SKM-1 (cell line): Measurements from ENCODE around the gene POFUT2.

Experiments used
- DNase-seq: peaks from one replicate; lab custom pipeline; 2025; ENCODE audit not compliant: unreplicated experiment; lab: John Stamatoyannopoulos, UW

POFUT2 gene

DNA sequence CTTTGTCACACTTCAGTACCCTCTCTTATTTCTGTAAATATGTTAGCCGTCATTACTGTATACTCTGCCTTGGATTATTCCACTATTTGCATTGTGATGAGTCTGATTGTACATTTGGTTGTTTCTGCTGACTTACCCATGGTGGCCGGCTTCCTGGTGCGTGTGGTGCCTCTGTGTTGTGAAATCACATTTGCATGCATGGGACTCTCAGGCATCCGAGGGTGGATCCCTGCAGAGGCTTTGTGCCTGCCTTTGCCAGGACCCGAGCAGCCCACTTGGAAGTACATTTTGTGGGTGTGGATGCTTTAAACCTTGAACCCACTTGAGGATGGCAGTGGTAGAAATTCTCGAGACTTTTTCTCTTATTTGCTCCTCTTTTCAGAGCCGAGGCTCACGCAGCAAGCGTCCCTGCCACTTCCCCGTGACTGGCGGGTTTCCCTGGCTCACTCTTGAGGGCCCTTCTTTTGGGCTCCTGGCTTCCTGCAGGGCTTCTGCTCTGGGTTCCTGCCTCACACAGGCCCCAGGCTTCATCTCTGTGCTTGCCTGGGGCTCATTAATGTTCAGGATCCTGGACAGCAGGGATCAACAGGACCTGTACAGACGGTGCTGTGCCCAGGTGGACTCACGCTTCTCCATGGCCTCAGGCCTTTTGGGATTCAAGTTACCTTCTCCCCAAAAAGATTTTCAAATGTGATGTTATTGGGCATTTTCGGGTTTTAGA, 36.6 kb downstream of the POFUT2 start:
- DNase-seq = no peak

- no peak for DNase-seq
Measured at GRCh38 chr21:45250272-45250671, 37.4 kb downstream of the POFUT2 start.

GRCh38 chr21:45249626-45250025, 38.1 kb downstream of the POFUT2 start:
- no peak for DNase-seq

DNA sequence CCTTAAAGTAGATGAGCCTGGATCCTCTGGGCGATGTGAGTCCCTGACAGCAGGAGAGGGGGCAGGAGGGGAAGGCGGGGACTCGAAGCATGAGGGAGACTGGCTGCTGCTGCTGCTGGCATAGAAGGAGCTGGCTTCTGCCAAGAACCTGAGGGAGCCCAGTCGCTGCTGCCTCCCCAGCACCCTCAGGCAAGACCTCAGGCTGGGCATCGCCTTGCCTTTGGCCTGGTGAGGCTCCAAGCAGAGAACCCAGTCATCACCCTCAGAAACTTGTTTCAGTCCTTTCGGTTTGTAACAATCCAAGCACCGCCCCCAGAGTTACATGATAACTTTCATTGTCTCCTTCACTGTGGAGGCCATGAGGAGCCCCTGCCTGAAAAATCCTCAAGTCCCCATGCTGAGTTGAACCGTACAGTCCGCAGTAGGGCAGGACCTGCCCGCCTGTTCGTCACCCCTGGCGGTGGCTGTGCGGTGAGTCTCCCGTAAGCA, 38.8 kb downstream of the POFUT2 start:
- no peak for DNase-seq

DNA sequence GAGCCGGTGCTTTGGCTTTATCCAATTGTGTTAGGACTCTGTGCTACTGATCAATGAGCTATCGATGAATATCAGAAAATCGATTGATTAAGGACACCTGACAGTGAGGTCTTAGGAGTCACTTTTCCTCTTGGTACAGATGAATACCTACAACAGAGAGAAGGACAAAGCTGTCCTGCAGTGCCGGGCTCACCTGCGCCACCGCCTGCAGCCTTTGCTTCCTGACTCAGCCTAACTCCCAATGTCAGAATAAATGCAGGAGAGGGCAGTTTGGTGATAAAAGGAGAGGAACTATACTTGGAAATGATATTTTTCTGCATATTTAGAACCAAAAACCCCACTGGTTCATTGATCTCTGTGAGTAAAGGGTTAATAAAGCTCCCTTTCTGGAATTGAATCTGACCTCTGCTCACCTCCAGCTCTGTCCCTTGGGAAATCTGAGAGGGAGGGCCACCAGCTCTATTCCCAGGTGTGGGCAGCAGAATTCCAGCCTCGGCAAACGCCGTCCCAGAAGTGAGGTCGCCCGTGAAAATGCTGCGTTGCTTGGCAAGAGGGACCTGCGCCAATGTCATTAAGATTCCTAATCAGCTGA, 39.3 kb downstream of the POFUT2 start:
- DNase-seq = no peak

DNA sequence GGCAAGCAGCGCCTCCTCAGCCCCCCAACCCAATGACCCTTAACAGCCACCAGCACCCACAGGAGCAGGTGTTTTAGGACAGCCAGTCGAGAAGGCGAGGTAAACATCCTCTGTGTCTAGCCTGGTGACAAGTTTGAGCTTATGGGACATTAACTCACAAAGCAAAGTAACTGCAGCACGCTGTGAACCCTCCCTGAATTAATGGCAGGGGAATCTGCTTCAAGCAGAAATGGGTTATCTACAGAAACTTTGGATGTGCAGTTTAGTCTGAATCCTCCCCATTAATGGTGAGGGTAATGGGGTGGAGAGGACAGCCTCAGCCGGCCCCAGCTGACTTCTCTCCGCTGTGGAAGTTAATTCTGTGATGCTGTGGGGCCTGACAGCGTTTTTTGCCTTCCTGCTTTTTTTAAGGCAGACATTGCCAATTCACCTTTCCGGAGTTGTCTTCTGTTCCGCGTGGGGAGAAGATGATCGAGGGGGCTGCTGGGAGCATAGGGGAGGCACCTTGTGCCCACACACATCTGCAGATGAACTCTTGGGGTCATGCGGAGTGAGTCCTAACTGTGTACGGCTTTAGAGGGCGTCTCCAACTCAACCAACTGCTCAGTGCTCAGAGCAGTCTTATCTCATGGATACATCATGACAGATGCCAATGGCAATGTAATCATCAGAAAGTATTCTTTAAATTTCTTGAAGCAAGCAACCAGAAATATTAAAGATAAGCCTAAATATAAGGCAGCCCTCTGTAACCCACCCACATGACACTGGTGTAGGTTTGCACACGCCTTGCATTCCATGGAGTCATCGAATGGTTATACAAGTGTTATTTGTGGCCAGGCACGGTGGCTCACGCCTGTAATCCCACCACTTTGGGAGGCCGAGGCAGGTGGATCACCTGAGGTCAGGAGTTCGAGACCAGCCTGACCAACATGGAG, 41.0 kb downstream of the POFUT2 start:
- no peak for DNase-seq

DNA sequence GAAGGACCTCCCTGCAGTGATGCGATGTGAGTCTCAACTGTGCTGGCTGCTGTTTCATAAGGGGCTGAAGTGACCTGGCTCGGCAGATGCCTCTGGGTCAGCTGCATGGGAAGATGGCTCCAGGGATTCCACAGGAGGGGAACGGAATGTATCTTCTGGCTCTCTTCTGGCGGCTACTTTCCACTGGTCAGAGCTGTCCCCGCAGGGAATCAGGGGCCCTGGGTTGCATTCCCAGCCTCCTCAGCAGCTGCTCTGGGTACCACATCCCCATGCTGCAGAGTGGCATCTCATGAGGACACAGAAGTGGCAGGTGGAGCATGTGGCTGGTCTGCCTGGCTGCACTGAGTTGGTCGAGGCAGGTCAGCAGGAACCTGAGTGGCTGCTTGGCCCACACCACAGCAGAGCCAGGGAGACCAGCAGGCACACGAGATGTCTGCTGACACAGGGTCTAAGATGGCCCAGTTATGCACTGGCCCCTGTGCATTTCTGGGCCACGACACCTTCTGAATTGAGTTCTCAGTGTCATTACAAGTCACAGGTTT, 42.8 kb downstream of the POFUT2 start:
- DNase-seq = no peak

DNA sequence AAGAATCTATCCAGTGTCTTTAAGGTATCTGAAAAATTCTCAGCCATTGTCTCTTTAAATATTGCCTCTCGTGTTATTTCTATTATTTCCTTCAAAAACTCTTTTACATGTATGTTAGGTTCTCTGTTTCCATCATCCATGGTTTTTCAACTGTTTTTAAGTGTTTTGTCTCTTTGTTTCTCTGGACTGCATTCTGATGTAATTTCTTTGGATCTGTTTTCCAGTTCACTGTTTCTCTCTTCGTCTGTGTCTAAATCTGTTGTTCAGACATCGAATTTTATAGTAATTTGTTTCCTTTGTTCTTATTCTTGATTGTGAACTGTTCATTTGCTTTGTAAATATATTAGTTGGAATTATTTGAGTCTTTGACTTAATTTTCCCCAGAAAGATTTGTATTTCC, 44.1 kb downstream of the POFUT2 start:
- DNase-seq = no peak

DNA sequence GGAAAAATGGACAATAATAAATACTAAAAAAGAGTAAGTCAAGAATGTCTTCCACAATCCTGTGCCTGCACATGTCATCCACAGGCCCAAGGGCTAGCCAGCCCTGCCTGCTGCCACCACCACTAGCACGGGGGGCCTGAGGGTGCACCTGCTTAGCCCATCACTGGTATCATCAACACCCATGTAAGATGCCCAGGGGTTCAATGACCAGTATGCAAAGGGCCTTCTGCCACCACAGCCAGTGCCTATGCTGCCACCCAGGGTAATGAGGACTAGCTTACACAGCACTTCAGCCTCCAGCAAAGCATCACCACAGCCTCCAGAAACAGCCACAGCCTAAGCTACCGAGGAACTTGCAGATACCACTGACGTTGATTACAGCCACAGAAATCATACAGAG, 46.3 kb downstream of the POFUT2 start:
- DNase-seq = no peak

DNA sequence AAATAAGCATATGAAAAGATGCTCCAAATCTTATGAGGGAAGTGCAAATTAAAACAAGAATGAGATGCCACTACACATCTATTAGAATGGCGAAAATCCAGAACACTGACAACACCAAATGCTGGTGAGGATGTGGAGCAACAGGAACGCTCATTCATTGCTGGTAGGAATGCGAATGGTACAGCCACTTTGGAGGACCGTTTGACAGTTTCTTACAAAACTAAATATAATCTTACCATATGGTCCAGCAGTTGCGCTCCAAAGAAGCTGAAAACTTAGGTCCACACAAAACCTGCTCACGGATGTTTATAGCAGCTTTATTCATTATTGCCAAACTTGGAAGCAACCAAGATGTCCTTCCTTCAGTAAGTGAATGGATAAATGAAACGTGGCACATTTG, 50.3 kb downstream of the POFUT2 start:
- DNase-seq = no peak

- DNase-seq = peak; percentile 4
Measured at GRCh38 chr21:45236481-45236880, 51.2 kb downstream of the POFUT2 start.

GRCh38 chr21:45235488-45235887, 52.2 kb downstream of the POFUT2 start:
- DNase-seq = no peak

- DNase-seq = no peak
Measured at GRCh38 chr21:45234965-45235364, 52.7 kb downstream of the POFUT2 start.

- DNase-seq = no peak
Measured at GRCh38 chr21:45234127-45234526, 53.6 kb downstream of the POFUT2 start.

DNA sequence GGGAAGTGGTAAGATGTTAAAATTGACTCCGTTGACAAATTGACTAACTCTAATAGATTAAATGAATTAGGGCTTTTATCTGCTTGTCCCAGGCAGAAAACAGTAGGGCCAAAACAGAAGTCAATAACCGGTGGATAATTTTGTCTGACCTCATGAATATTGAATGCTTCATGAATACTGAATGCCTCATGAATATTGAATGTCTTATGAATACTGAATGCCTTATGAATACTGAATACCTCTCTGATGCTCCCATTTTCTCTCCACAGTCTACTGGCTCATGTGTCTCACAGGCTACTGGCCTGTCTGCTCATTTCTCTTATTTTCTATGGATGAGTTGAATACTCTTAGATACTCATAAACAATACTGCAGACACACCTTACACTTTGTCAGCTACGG, 56.0 kb downstream of the POFUT2 start:
- no peak for DNase-seq

DNA sequence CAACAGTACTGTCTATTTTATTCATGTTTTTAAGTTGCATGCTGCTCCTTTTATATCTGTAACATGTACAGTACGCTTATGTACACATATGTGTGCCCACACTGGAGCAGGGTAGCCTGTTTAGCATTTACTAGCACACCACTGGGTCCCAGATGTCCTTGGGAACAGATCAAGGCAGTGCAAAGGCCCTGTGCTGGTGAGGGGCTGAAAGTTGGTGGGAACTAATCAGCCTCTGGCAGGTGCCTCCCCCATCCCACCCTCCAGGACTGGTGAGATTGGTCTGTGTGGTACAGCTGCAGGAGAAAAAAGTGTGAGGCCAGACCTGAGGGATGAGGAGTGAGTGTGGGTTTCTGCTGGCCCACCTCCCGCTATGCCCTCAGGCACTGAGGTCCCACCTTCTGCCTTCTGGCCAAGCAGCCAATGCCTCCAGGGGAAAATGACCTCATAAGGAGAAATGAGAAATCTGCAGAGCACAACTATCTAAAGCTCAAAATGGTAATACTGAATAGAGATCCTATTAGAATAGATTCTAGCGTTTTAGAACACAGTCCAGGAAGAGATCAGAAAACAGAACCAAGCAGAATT, 58.9 kb downstream of the POFUT2 start:
- DNase-seq = no peak

DNA sequence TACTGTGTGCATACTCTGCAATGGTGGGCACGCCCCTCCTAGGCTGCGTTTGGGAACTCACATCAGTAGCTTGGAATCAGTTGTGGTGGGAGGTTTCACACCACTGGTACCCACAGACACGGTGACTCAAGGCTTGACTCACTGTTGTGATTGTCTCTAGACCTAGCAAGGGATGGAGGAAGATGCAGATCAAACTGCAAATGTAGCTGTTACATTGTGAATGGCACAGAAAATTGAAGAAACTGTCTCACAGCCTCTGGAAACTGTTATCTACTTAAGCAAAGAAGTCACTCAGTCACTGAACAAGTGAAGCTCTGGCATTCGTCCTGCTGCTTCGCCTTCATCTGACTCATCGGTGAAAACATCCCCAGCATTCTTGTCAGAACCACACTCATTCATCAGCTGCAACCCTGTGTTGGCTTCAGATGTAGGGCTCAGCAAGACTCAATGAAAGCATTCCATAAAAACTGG, 59.5 kb downstream of the POFUT2 start:
- no peak for DNase-seq

DNA sequence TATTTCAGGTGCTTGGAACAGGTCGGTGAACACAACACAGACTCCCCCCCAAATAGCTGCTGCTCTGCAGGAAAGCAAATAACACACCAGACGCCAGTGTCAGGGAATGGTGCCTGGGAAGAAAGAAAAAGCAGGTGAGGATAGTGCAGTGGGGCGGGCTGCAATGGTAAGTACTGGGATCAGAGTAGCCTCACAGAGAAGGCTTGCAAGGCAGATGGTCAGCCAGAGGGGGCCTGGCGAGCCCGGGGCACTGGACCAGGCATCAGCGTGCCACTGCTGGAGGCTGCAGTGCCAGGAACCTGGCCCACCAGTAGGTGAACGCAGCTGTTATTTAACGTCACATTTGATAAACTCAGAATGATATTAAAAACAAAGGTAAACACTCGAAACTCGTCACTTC, 60.0 kb downstream of the POFUT2 start:
- no peak for DNase-seq

GRCh38 chr21:45226540-45227326, 61.0 kb downstream of the POFUT2 start:
- no peak for DNase-seq

- DNase-seq = no peak
Measured at GRCh38 chr21:45225741-45226327, 61.9 kb downstream of the POFUT2 start.
